ENCODE measurements around the gene RTP3.

RTP3 gene

GRCh38 chr3:46480491-46481195 lies 17.1 kb upstream of the RTP3 start:
- WGBS, 2 donors (ENCODE audit: extremely low coverage in 2 of 2, insufficient read length in 2 of 2, insufficient replicate concordance in 1 of 2), result no CpG with 5 or more reads among the region's 6 CpGs
- H2BK12ac ChIP-seq (ENCODE audit: low read length), result no peak overlapping the region
- peak overlapping the region; percentile 35 for H2BK15ac ChIP-seq (ENCODE audit: low read length)
- H2AK5ac ChIP-seq (ENCODE audit: low read depth, low read length), result no peak overlapping the region
- no peak overlapping the region for H2AFZ ChIP-seq (ENCODE audit: low read length)
- H4K8ac ChIP-seq (ENCODE audit: low read depth, low read length), result no peak overlapping the region
- no peak overlapping the region for H3K4ac ChIP-seq (ENCODE audit: low read length)
- H3K9ac ChIP-seq (ENCODE audit: low read depth, low read length, poor library complexity), result no peak overlapping the region
- H3K18ac ChIP-seq (ENCODE audit: low read length), result no peak overlapping the region
- H3K27ac ChIP-seq (replicated peaks; ENCODE audit: low read length), result no peak overlapping the region
- peaks cover 0 to 3% of the 10 kb centered on the region in 2 donors for H3K4me1 ChIP-seq (ENCODE audit: control insufficient read depth in 2 of 2, insufficient read depth in 1 of 2, low read depth in 1 of 2, low read length in 2 of 2)
- H3K27me3 ChIP-seq (ENCODE audit: control insufficient read depth in 3 of 3, insufficient read depth in 3 of 3, low read depth in 1 of 3, low read length in 3 of 3), result no peaks in the 10 kb centered on the region
- H3K79me1 ChIP-seq (ENCODE audit: low read depth, low read length), result no peaks in the 10 kb centered on the region
- H4K91ac ChIP-seq (ENCODE audit: low read depth, low read length, poor library complexity), result no peak overlapping the region
- peak overlapping the region; percentile 25 for H3K14ac ChIP-seq (ENCODE audit: low read length)
- no peak overlapping the region for H3K4me3 ChIP-seq (ENCODE audit: low read length in 2 of 2)
- no peaks in the 10 kb centered on the region for H3K9me3 ChIP-seq (replicated peaks in 1 of 2; ENCODE audit: control insufficient read depth in 2 of 2, insufficient read depth in 1 of 2, low read depth in 1 of 2, low read length in 2 of 2)
- no peak overlapping the region for H3K4me2 ChIP-seq (ENCODE audit: insufficient read depth, low read length, poor library complexity, severe bottlenecking)
- no peak overlapping the region for H2BK120ac ChIP-seq (ENCODE audit: low read depth, low read length)
- no peaks in the 10 kb centered on the region for H3K36me3 ChIP-seq (replicated peaks in 1 of 2; ENCODE audit: control insufficient read depth in 2 of 2, insufficient read depth in 2 of 2, low read length in 2 of 2)
- no peak overlapping the region for H2BK5ac ChIP-seq (ENCODE audit: low read length)
- peak overlapping the region; percentile 56 for H3K23ac ChIP-seq (ENCODE audit: low read depth, low read length, poor library complexity)
- no peak for DNase-seq (ENCODE audit: low spot score)

- no peak overlapping the region for H2BK15ac ChIP-seq (ENCODE audit: low read length)
- H3K4me2 ChIP-seq (ENCODE audit: insufficient read depth, low read length, poor library complexity, severe bottlenecking), result no peak overlapping the region
- no peak overlapping the region for H4K8ac ChIP-seq (ENCODE audit: low read depth, low read length)
- DNase-seq (ENCODE audit: low spot score), result no peak
- H2AK5ac ChIP-seq (ENCODE audit: low read depth, low read length), result no peak overlapping the region
- no peak overlapping the region for H3K9ac ChIP-seq (ENCODE audit: low read depth, low read length, poor library complexity)
- H3K9me3 ChIP-seq (replicated peaks in 1 of 2; ENCODE audit: control insufficient read depth in 2 of 2, insufficient read depth in 1 of 2, low read depth in 1 of 2, low read length in 2 of 2), result no peaks in the 10 kb centered on the region
- H3K79me1 ChIP-seq (ENCODE audit: low read depth, low read length), result no peaks in the 10 kb centered on the region
- H4K91ac ChIP-seq (ENCODE audit: low read depth, low read length, poor library complexity), result no peak overlapping the region
- no peak overlapping the region for H3K27ac ChIP-seq (replicated peaks; ENCODE audit: low read length)
- H3K4me3 ChIP-seq (ENCODE audit: low read length in 2 of 2), result no peak overlapping the region
- H3K4me1 ChIP-seq (ENCODE audit: control insufficient read depth in 2 of 2, insufficient read depth in 1 of 2, low read depth in 1 of 2, low read length in 2 of 2), result peaks cover 0 to 3% of the 10 kb centered on the region in 2 donors
- H2AFZ ChIP-seq (ENCODE audit: low read length), result no peak overlapping the region
- no CpG with 5 or more reads among the region's 4 CpGs for WGBS, 2 donors (ENCODE audit: extremely low coverage in 2 of 2, insufficient read length in 2 of 2, insufficient replicate concordance in 1 of 2)
- H2BK120ac ChIP-seq (ENCODE audit: low read depth, low read length), result no peak overlapping the region
- no peak overlapping the region for H3K18ac ChIP-seq (ENCODE audit: low read length)
- no peak overlapping the region for H3K23ac ChIP-seq (ENCODE audit: low read depth, low read length, poor library complexity)
- no peak overlapping the region for H2BK5ac ChIP-seq (ENCODE audit: low read length)
- no peaks in the 10 kb centered on the region for H3K27me3 ChIP-seq (ENCODE audit: control insufficient read depth in 3 of 3, insufficient read depth in 3 of 3, low read depth in 1 of 3, low read length in 3 of 3)
- no peak overlapping the region for H3K4ac ChIP-seq (ENCODE audit: low read length)
- no peak overlapping the region for H3K14ac ChIP-seq (ENCODE audit: low read length)
- H2BK12ac ChIP-seq (ENCODE audit: low read length), result no peak overlapping the region
- H3K36me3 ChIP-seq (replicated peaks in 1 of 2; ENCODE audit: control insufficient read depth in 2 of 2, insufficient read depth in 2 of 2, low read length in 2 of 2), result no peaks in the 10 kb centered on the region
Observed at GRCh38 chr3:46481636-46482035, 16.1 kb upstream of the RTP3 start.

- Histone ChIP-seq H4K91ac (ENCODE audit: low read depth, low read length, poor library complexity) (no peak overlapping the region), H2AK5ac (ENCODE audit: low read depth, low read length) (no peak overlapping the region), H3K14ac (ENCODE audit: low read length) (no peak overlapping the region), H2BK15ac (ENCODE audit: low read length) (no peak overlapping the region), H3K79me1 (ENCODE audit: low read depth, low read length) (no peaks in the 10 kb centered on the region), H2BK12ac (ENCODE audit: low read length) (no peak overlapping the region), H2AFZ (ENCODE audit: low read length) (no peak overlapping the region), H3K36me3 (replicated peaks in 1 of 2; ENCODE audit: control insufficient read depth in 2 of 2, insufficient read depth in 2 of 2, low read length in 2 of 2) (no peaks in the 10 kb centered on the region), H3K4me2 (ENCODE audit: insufficient read depth, low read length, poor library complexity, severe bottlenecking) (no peak overlapping the region), H3K4me3 (ENCODE audit: low read length in 2 of 2) (no peak overlapping the region), H3K9me3 (replicated peaks in 1 of 2; ENCODE audit: control insufficient read depth in 2 of 2, insufficient read depth in 1 of 2, low read depth in 1 of 2, low read length in 2 of 2) (no peaks in the 10 kb centered on the region), H3K27me3 (ENCODE audit: control insufficient read depth in 3 of 3, insufficient read depth in 3 of 3, low read depth in 1 of 3, low read length in 3 of 3) (no peaks in the 10 kb centered on the region), H3K9ac (ENCODE audit: low read depth, low read length, poor library complexity) (no peak overlapping the region), H4K8ac (ENCODE audit: low read depth, low read length) (no peak overlapping the region), H2BK120ac (ENCODE audit: low read depth, low read length) (no peak overlapping the region), H3K18ac (ENCODE audit: low read length) (no peak overlapping the region), H3K4ac (ENCODE audit: low read length) (no peak overlapping the region), H3K23ac (ENCODE audit: low read depth, low read length, poor library complexity) (no peak overlapping the region), H3K27ac (replicated peaks; ENCODE audit: low read length) (no peak overlapping the region), H3K4me1 (ENCODE audit: control insufficient read depth in 2 of 2, insufficient read depth in 1 of 2, low read depth in 1 of 2, low read length in 2 of 2) (peaks cover 0 to 3% of the 10 kb centered on the region in 2 donors), H2BK5ac (ENCODE audit: low read length) (no peak overlapping the region)
- WGBS, 2 donors (ENCODE audit: extremely low coverage in 2 of 2, insufficient read length in 2 of 2, insufficient replicate concordance in 1 of 2), result no CpG with 5 or more reads among the region's 1 CpG
- DNase-seq (ENCODE audit: low spot score), result no peak
Observed at GRCh38 chr3:46482632-46483350, 15.0 kb upstream of the RTP3 start.

GRCh38 chr3:46483825-46484224 lies 14.0 kb upstream of the RTP3 start:
- H3K14ac ChIP-seq (ENCODE audit: low read length), result no peak overlapping the region
- no peak overlapping the region for H2BK12ac ChIP-seq (ENCODE audit: low read length)
- WGBS, 2 donors (ENCODE audit: extremely low coverage in 2 of 2, insufficient read length in 2 of 2, insufficient replicate concordance in 1 of 2), result no CpG with 5 or more reads among the region's 2 CpGs
- no peaks in the 10 kb centered on the region for H3K9me3 ChIP-seq (replicated peaks in 1 of 2; ENCODE audit: control insufficient read depth in 2 of 2, insufficient read depth in 1 of 2, low read depth in 1 of 2, low read length in 2 of 2)
- no peak overlapping the region for H3K27ac ChIP-seq (replicated peaks; ENCODE audit: low read length)
- H3K4ac ChIP-seq (ENCODE audit: low read length), result no peak overlapping the region
- H2BK15ac ChIP-seq (ENCODE audit: low read length), result no peak overlapping the region
- DNase-seq (ENCODE audit: low spot score), result no peak
- no peak overlapping the region for H4K91ac ChIP-seq (ENCODE audit: low read depth, low read length, poor library complexity)
- H2AK5ac ChIP-seq (ENCODE audit: low read depth, low read length), result no peak overlapping the region
- no peaks in the 10 kb centered on the region for H3K79me1 ChIP-seq (ENCODE audit: low read depth, low read length)
- no peaks in the 10 kb centered on the region for H3K36me3 ChIP-seq (replicated peaks in 1 of 2; ENCODE audit: control insufficient read depth in 2 of 2, insufficient read depth in 2 of 2, low read length in 2 of 2)
- peaks cover 0 to 4% of the 10 kb centered on the region in 2 donors for H3K4me1 ChIP-seq (ENCODE audit: control insufficient read depth in 2 of 2, insufficient read depth in 1 of 2, low read depth in 1 of 2, low read length in 2 of 2)
- no peak overlapping the region for H3K23ac ChIP-seq (ENCODE audit: low read depth, low read length, poor library complexity)
- no peaks in the 10 kb centered on the region for H3K27me3 ChIP-seq (ENCODE audit: control insufficient read depth in 3 of 3, insufficient read depth in 3 of 3, low read depth in 1 of 3, low read length in 3 of 3)
- H3K18ac ChIP-seq (ENCODE audit: low read length), result no peak overlapping the region
- no peak overlapping the region for H4K8ac ChIP-seq (ENCODE audit: low read depth, low read length)
- H2BK120ac ChIP-seq (ENCODE audit: low read depth, low read length), result no peak overlapping the region
- H3K9ac ChIP-seq (ENCODE audit: low read depth, low read length, poor library complexity), result no peak overlapping the region
- no peak overlapping the region for H3K4me3 ChIP-seq (ENCODE audit: low read length in 2 of 2)
- no peak overlapping the region for H3K4me2 ChIP-seq (ENCODE audit: insufficient read depth, low read length, poor library complexity, severe bottlenecking)
- H2BK5ac ChIP-seq (ENCODE audit: low read length), result no peak overlapping the region
- no peak overlapping the region for H2AFZ ChIP-seq (ENCODE audit: low read length)
